SU-DHL-6 (cell line): ENCODE measurements around the gene ABCA13.

Experiments
- EZH2phosphoT487 ChIP-seq: fragments of 200-600 bp; sonication (generic), shearing (Covaris generic); conservative IDR thresholded peaks from 2 replicates; pipeline ENCODE4 v1.6.1; 2018; ENCODE audit warnings: mild to moderate bottlenecking, antibody characterized with exemption, low read length, moderate library complexity, mixed read lengths
- TF ChIP-seq, protein P1 (sequence below): fragments of 200-600 bp; sonication (generic); IDR thresholded peaks from one replicate; pipeline ENCODE4 v1.5.1; 2017; ENCODE audit warnings: antibody characterized with exemption, mild to moderate bottlenecking, low read length, moderate library complexity; ENCODE audit not compliant: insufficient read depth, poor library complexity, severe bottlenecking

DNA sequence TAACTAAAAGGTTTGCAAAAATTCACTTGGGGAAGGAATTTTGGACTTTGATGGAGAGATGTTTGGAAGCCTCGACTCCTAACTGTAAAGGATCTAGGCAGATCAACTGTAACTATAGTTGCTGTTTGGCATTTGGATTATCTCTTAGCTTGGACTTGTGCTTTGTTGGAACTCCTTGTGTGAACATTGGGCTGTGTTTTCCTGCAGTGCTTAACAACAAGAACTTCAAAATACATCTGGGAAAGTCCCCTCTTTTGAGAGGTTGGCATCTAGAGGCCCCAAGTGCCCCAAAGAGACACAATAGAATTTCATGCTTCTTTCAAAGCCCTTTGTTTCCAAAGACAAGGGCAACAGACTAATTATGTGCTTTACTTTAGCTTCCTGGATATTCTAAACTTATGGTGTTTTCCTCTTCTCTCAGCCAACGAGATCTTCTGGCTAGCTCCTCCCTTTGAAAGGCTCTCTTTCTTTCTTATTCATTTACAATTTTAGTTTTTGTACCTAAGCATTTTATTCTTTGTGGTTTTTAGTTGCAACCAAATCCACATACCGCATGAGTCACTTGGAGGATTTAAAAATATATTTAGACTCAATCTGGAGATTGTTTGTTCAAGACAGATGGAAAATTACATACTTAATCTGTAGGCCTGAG is 11.6 kb downstream of the ABCA13 start:
- no peak for TF ChIP-seq EZH2phosphoT487
- TF ChIP-seq, protein P1, sequence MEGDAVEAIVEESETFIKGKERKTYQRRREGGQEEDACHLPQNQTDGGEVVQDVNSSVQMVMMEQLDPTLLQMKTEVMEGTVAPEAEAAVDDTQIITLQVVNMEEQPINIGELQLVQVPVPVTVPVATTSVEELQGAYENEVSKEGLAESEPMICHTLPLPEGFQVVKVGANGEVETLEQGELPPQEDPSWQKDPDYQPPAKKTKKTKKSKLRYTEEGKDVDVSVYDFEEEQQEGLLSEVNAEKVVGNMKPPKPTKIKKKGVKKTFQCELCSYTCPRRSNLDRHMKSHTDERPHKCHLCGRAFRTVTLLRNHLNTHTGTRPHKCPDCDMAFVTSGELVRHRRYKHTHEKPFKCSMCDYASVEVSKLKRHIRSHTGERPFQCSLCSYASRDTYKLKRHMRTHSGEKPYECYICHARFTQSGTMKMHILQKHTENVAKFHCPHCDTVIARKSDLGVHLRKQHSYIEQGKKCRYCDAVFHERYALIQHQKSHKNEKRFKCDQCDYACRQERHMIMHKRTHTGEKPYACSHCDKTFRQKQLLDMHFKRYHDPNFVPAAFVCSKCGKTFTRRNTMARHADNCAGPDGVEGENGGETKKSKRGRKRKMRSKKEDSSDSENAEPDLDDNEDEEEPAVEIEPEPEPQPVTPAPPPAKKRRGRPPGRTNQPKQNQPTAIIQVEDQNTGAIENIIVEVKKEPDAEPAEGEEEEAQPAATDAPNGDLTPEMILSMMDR, result no peak
